IPS DF 4.7 (cell line): ENCODE measurements around the gene MYOF.
"Not testable (repeated sequence)": the region's sequence is repeated elsewhere in the genome, so short reads cannot be mapped to it uniquely, and the experiment has no call there.

Experiments used
- DNase-seq: peaks from one replicate; pipeline ENCODE4 v3.0.0-alpha.2; 2013; ENCODE audit warnings: low spot score; ENCODE audit errors: extremely low read depth

The MYOF gene

GRCh38 chr10:93422118-93422517 lies 60.0 kb downstream of the MYOF start:
- no peak for DNase-seq

- no peak for DNase-seq
Measured at GRCh38 chr10:93420944-93421825, 60.9 kb downstream of the MYOF start.

- no peak for DNase-seq
Measured at GRCh38 chr10:93420091-93420490, 62.0 kb downstream of the MYOF start.

- DNase-seq: not testable (repeated sequence)
Measured at GRCh38 chr10:93419016-93419415, 63.1 kb downstream of the MYOF start.

- DNase-seq: no peak
Measured at GRCh38 chr10:93417921-93418320, 64.2 kb downstream of the MYOF start.

GRCh38 chr10:93417266-93417665 lies 64.9 kb downstream of the MYOF start:
- no peak for DNase-seq

- no peak for DNase-seq
Measured at GRCh38 chr10:93416824-93417223, 65.3 kb downstream of the MYOF start.

- no peak for DNase-seq
Measured at GRCh38 chr10:93415693-93416092, 66.4 kb downstream of the MYOF start.

GRCh38 chr10:93413252-93413689 lies 68.9 kb downstream of the MYOF start:
- no peak for DNase-seq

- DNase-seq: no peak
Measured at GRCh38 chr10:93412801-93413200, 69.3 kb downstream of the MYOF start.

GRCh38 chr10:93410697-93411348 lies 71.3 kb downstream of the MYOF start:
- no peak for DNase-seq

- DNase-seq: no peak
Measured at GRCh38 chr10:93408783-93409182, 73.4 kb downstream of the MYOF start.

GRCh38 chr10:93406364-93407145 lies 75.6 kb downstream of the MYOF start:
- no peak for DNase-seq

GRCh38 chr10:93404048-93404354 lies 78.1 kb downstream of the MYOF start:
- no peak for DNase-seq

GRCh38 chr10:93403152-93404047 lies 78.7 kb downstream of the MYOF start:
- DNase-seq: no peak

GRCh38 chr10:93402192-93402591 lies 79.9 kb downstream of the MYOF start:
- no peak for DNase-seq

- no peak for DNase-seq
Measured at GRCh38 chr10:93398528-93398927, 83.6 kb downstream of the MYOF start.

- no peak for DNase-seq
Measured at GRCh38 chr10:93397020-93397419, 85.1 kb downstream of the MYOF start.

- DNase-seq: no peak
Measured at GRCh38 chr10:93393211-93393610, 88.9 kb downstream of the MYOF start.

- DNase-seq: no peak
Measured at GRCh38 chr10:93392121-93392520, 90.0 kb downstream of the MYOF start.
